ENCODE results near the gene SNX8. TPM values are rescaled to one million over a fixed set of nuclear protein-coding genes. Genes with fewer than 3 reads are reported as not detected.
A peak's percentile ranks its signal among the peaks of the same experiment; 100 is the strongest.

The SNX8 gene
- total and polyA plus RNA-seq, 2 of the 13 experiments (the other 11 are each of a cell fraction or from before 2014, with no cell fraction given) = 20.6 to 45.2 TPM

DNA sequence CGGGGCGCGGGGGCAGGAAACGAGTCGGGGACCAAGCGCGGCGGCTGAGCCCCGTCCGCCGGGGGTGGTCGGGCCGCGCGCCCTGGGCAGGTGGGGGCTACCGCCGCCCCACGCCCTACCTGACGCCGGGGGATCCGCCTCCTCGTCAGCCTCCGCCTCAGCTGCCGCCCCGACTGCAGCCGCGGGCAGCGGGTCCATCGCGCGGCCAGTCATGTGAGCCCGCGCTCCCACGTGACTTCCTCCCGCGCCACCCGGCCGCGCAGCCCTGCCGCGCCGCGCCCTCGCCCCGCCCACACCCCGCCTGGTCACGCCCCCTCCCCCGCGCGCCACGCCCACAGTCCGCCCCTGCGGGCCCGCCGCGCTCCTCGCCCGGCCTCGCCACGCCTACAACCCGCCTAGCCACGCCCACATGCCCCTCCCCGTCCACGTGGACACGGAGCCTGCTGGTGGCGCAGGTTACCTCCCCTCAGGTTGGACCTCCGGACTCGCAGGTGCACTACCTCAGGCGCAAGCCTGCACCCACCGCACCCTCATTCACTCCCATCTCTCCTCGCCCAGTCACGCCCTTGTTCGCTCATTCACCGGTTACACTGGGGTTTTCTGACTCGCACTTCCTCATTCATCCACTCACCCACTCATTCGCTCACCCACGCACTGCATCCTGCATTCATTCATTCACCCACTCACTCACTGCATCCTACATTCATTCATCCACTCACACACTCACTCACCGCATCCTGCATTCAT, at the start of gene SNX8 (continued):
- TF ChIP-seq CEBPB (IDR thresholded peaks at IDR 0.05; ENCODE audit: borderline replicate concordance, low read depth, low read length) = no peak
- TF ChIP-seq, protein P1, sequence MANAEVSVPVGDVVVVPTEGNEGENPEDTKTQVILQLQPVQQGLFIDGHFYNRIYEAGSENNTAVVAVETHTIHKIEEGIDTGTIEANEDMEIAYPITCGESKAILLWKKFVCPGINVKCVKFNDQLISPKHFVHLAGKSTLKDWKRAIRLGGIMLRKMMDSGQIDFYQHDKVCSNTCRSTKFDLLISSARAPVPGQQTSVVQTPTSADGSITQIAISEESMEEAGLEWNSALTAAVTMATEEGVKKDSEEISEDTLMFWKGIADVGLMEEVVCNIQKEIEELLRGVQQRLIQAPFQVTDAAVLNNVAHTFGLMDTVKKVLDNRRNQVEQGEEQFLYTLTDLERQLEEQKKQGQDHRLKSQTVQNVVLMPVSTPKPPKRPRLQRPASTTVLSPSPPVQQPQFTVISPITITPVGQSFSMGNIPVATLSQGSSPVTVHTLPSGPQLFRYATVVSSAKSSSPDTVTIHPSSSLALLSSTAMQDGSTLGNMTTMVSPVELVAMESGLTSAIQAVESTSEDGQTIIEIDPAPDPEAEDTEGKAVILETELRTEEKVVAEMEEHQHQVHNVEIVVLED (CRISPR knock-in tag; IDR thresholded peaks at IDR 0.05; ENCODE audit: borderline replicate concordance) = no peak; the same call in none of the 2 replicates
- TF ChIP-seq NFYB (CRISPR knock-in tag; IDR thresholded peaks at IDR 0.05) = no peak; the same call in 1 of the 2 replicates
- TF ChIP-seq, protein P2, sequence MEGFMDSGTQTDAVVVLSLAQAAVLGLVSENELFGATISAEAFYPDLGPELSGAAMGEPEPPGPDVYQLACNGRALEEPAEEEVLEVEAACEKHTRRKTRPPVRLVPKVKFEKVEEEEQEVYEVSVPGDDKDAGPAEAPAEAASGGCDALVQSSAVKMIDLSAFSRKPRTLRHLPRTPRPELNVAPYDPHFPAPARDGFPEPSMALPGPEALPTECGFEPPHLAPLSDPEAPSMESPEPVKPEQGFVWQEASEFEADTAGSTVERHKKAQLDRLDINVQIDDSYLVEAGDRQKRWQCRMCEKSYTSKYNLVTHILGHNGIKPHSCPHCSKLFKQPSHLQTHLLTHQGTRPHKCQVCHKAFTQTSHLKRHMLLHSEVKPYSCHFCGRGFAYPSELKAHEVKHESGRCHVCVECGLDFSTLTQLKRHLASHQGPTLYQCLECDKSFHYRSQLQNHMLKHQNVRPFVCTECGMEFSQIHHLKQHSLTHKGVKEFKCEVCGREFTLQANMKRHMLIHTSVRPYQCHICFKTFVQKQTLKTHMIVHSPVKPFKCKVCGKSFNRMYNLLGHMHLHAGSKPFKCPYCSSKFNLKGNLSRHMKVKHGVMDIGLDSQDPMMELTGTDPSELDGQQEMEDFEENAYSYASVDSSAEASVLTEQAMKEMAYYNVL (CRISPR knock-in tag; IDR thresholded peaks at IDR 0.05; ENCODE audit: borderline replicate concordance) = peak; percentile 68; the same call in 1 of the 2 replicates
- no peak for TF ChIP-seq BCL6 (CRISPR knock-in tag; IDR thresholded peaks at IDR 0.05)
- TF ChIP-seq PRDM10 (CRISPR knock-in tag; IDR thresholded peaks at IDR 0.05; ENCODE audit: low read depth) = no peak
- no peak for TF ChIP-seq CREM (IDR thresholded peaks at IDR 0.05)
- TF ChIP-seq CREM (CRISPR knock-in tag; IDR thresholded peaks at IDR 0.05) = no peak
- TF ChIP-seq ZFP82 (CRISPR knock-in tag; IDR thresholded peaks at IDR 0.05; ENCODE audit: borderline replicate concordance) = no peak
- TF ChIP-seq, protein P3, sequence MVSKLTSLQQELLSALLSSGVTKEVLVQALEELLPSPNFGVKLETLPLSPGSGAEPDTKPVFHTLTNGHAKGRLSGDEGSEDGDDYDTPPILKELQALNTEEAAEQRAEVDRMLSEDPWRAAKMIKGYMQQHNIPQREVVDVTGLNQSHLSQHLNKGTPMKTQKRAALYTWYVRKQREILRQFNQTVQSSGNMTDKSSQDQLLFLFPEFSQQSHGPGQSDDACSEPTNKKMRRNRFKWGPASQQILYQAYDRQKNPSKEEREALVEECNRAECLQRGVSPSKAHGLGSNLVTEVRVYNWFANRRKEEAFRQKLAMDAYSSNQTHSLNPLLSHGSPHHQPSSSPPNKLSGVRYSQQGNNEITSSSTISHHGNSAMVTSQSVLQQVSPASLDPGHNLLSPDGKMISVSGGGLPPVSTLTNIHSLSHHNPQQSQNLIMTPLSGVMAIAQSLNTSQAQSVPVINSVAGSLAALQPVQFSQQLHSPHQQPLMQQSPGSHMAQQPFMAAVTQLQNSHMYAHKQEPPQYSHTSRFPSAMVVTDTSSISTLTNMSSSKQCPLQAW (CRISPR knock-in tag; IDR thresholded peaks at IDR 0.05) = no peak
- TF ChIP-seq ZNF136 (CRISPR knock-in tag; IDR thresholded peaks at IDR 0.05; ENCODE audit: low read depth) = no peak
- TF ChIP-seq, protein P4, sequence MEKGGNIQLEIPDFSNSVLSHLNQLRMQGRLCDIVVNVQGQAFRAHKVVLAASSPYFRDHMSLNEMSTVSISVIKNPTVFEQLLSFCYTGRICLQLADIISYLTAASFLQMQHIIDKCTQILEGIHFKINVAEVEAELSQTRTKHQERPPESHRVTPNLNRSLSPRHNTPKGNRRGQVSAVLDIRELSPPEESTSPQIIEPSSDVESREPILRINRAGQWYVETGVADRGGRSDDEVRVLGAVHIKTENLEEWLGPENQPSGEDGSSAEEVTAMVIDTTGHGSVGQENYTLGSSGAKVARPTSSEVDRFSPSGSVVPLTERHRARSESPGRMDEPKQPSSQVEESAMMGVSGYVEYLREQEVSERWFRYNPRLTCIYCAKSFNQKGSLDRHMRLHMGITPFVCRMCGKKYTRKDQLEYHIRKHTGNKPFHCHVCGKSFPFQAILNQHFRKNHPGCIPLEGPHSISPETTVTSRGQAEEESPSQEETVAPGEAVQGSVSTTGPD (CRISPR knock-in tag; IDR thresholded peaks at IDR 0.05) = no peak
- no peak for TF ChIP-seq KDM1A (CRISPR knock-in tag; IDR thresholded peaks at IDR 0.05)
- TF ChIP-seq FUBP1 (CRISPR knock-in tag; IDR thresholded peaks at IDR 0.05; ENCODE audit: borderline replicate concordance) = no peak
- TF ChIP-seq ETV5 (CRISPR knock-in tag; IDR thresholded peaks at IDR 0.05; ENCODE audit: borderline replicate concordance) = no peak
- no peak for TF ChIP-seq MEIS2 (CRISPR knock-in tag; IDR thresholded peaks at IDR 0.05)

Measured in HepG2 (cell line).